Muscle layer of colon (tissue), 2 donors: ENCODE results near the gene REXO2.

Experiments used
- H3K27ac ChIP-seq: one replicate; pipeline ENCODE4 v1.7.0; 2013; ENCODE audit warnings: low read depth, mild to moderate bottlenecking, low read length, moderate library complexity
- H3K27me3 ChIP-seq, 2 donors: one replicate each; pipeline ENCODE4 v1.7.0; 2013; ENCODE audit warnings: low read length in 2 of 2, mild to moderate bottlenecking in 2 of 2; ENCODE audit not compliant: insufficient read depth in 2 of 2, control insufficient read depth in 1 of 2
- H3K36me3 ChIP-seq: one replicate; pipeline ENCODE4 v1.7.0; 2013; ENCODE audit warnings: mild to moderate bottlenecking, low read length; ENCODE audit not compliant: insufficient read depth
- H3K4me1 ChIP-seq: one replicate; pipeline ENCODE4 v1.7.0; 2013; ENCODE audit warnings: mild to moderate bottlenecking, low read length; ENCODE audit not compliant: insufficient read depth
- H3K4me3 ChIP-seq, 2 donors: one replicate each; pipeline ENCODE4 v1.7.0; 2013; ENCODE audit warnings: low read length in 2 of 2, low read depth in 1 of 2, mild to moderate bottlenecking in 1 of 2, moderate library complexity in 1 of 2
- H3K9ac ChIP-seq: one replicate; pipeline ENCODE4 v1.7.0; 2013; ENCODE audit warnings: low read length
- H3K9me3 ChIP-seq: one replicate; pipeline ENCODE4 v1.7.0; 2013; ENCODE audit warnings: mild to moderate bottlenecking, low read length
- donor health status: abdominal sarcoma.
- donor health status: Adenocarcinoma of cecum.

The REXO2 gene

GRCh38 chr11:114442536-114442935 lies 3.3 kb downstream of the REXO2 start:
- Histone ChIP-seq H3K36me3 (peaks cover 16% of the 10 kb centered on the region), H3K4me1 (peaks cover 18% of the 10 kb centered on the region), H3K27me3 (no peaks in the 10 kb centered on the region), H3K27ac (no peak overlapping the region), H3K9ac (no peak overlapping the region), H3K9me3 (no peaks in the 10 kb centered on the region), H3K4me3 (no peak overlapping the region)

- Histone ChIP-seq H3K36me3 (peaks cover 38% of the 10 kb centered on the region), H3K9me3 (no peaks in the 10 kb centered on the region)
These were observed 8.2 kb downstream of the REXO2 start for GRCh38 chr11:114447444-114447843.

GRCh38 chr11:114447892-114448291 lies 8.6 kb downstream of the REXO2 start:
- Histone ChIP-seq H3K27me3 (no peaks in the 10 kb centered on the region), H3K27ac (no peak overlapping the region), H3K4me3 (no peak overlapping the region), H3K36me3 (peaks cover 42% of the 10 kb centered on the region), H3K9ac (no peak overlapping the region), H3K9me3 (no peaks in the 10 kb centered on the region), H3K4me1 (peaks cover 15% of the 10 kb centered on the region)

More at GRCh38 chr11:114447444-114447843, 8.2 kb downstream of the REXO2 start:
- no peak overlapping the region for H3K4me3 ChIP-seq
- no peak overlapping the region for H3K9ac ChIP-seq
- no peak overlapping the region for H3K27ac ChIP-seq
- no peaks in the 10 kb centered on the region for H3K27me3 ChIP-seq
- H3K4me1 ChIP-seq = peaks cover 15% of the 10 kb centered on the region

- H3K27ac ChIP-seq = no peak overlapping the region
- peaks cover 15% of the 10 kb centered on the region for H3K4me1 ChIP-seq
- H3K9ac ChIP-seq = no peak overlapping the region
- H3K4me3 ChIP-seq = no peak overlapping the region
- no peaks in the 10 kb centered on the region for H3K9me3 ChIP-seq
- no peaks in the 10 kb centered on the region for H3K27me3 ChIP-seq
- H3K36me3 ChIP-seq = peaks cover 53% of the 10 kb centered on the region
These were observed 9.6 kb downstream of the REXO2 start for GRCh38 chr11:114448749-114449482.

GRCh38 chr11:114449845-114450244 lies 10.6 kb downstream of the REXO2 start:
- no peak overlapping the region for H3K4me3 ChIP-seq
- no peaks in the 10 kb centered on the region for H3K9me3 ChIP-seq
- no peaks in the 10 kb centered on the region for H3K27me3 ChIP-seq
- H3K36me3 ChIP-seq = peaks cover 48% of the 10 kb centered on the region
- H3K4me1 ChIP-seq = peaks cover 15% of the 10 kb centered on the region
- H3K27ac ChIP-seq = no peak overlapping the region
- H3K9ac ChIP-seq = no peak overlapping the region

GRCh38 chr11:114452399-114452798 lies 13.1 kb downstream of the REXO2 start:
- peaks cover 42% of the 10 kb centered on the region for H3K36me3 ChIP-seq

GRCh38 chr11:114463999-114464398 lies 24.7 kb downstream of the REXO2 start:
- H3K27ac ChIP-seq = no peak overlapping the region
- no peaks in the 10 kb centered on the region for H3K9me3 ChIP-seq
- H3K4me1 ChIP-seq = no peaks in the 10 kb centered on the region
- no peaks in the 10 kb centered on the region for H3K36me3 ChIP-seq
- no peak overlapping the region for H3K9ac ChIP-seq
- H3K27me3 ChIP-seq = no peaks in the 10 kb centered on the region
- H3K4me3 ChIP-seq = no peak overlapping the region

More at GRCh38 chr11:114452399-114452798, 13.1 kb downstream of the REXO2 start:
- Histone ChIP-seq H3K27me3 (no peaks in the 10 kb centered on the region), H3K4me3 (no peak overlapping the region), H3K9me3 (no peaks in the 10 kb centered on the region), H3K9ac (no peak overlapping the region), H3K27ac (no peak overlapping the region), H3K4me1 (peaks cover 15% of the 10 kb centered on the region)

GRCh38 chr11:114466742-114467141 lies 27.5 kb downstream of the REXO2 start:
- Histone ChIP-seq H3K4me1 (no peaks in the 10 kb centered on the region), H3K27me3 (no peaks in the 10 kb centered on the region), H3K4me3 (no peak overlapping the region), H3K9me3 (no peaks in the 10 kb centered on the region), H3K9ac (no peak overlapping the region), H3K27ac (no peak overlapping the region), H3K36me3 (no peaks in the 10 kb centered on the region)

GRCh38 chr11:114472661-114473060 lies 33.4 kb downstream of the REXO2 start:
- no peaks in the 10 kb centered on the region for H3K9me3 ChIP-seq
- no peaks in the 10 kb centered on the region for H3K36me3 ChIP-seq
- H3K27ac ChIP-seq = no peak overlapping the region
- H3K4me3 ChIP-seq = no peak overlapping the region
- no peaks in the 10 kb centered on the region for H3K27me3 ChIP-seq
- H3K4me1 ChIP-seq = no peaks in the 10 kb centered on the region
- no peak overlapping the region for H3K9ac ChIP-seq

- H3K27ac ChIP-seq = no peak overlapping the region
- no peaks in the 10 kb centered on the region for H3K9me3 ChIP-seq
- H3K9ac ChIP-seq = no peak overlapping the region
- H3K27me3 ChIP-seq = no peaks in the 10 kb centered on the region
- no peak overlapping the region for H3K4me3 ChIP-seq
- H3K4me1 ChIP-seq = peaks cover 15% of the 10 kb centered on the region
- H3K36me3 ChIP-seq = no peaks in the 10 kb centered on the region
These were observed 38.7 kb downstream of the REXO2 start for GRCh38 chr11:114478001-114478410.

- Histone ChIP-seq H3K27me3 (no peaks in the 10 kb centered on the region), H3K4me3 (no peak overlapping the region), H3K27ac (no peak overlapping the region), H3K4me1 (peaks cover 15% of the 10 kb centered on the region), H3K36me3 (no peaks in the 10 kb centered on the region), H3K9me3 (no peaks in the 10 kb centered on the region), H3K9ac (no peak overlapping the region)
These were observed 39.5 kb downstream of the REXO2 start for GRCh38 chr11:114478768-114479167.

- H3K9ac ChIP-seq = no peak overlapping the region
- H3K4me3 ChIP-seq = no peak overlapping the region
- H3K27ac ChIP-seq = no peak overlapping the region
- peaks cover 15% of the 10 kb centered on the region for H3K4me1 ChIP-seq
- no peaks in the 10 kb centered on the region for H3K9me3 ChIP-seq
- H3K27me3 ChIP-seq = no peaks in the 10 kb centered on the region
- H3K36me3 ChIP-seq = no peaks in the 10 kb centered on the region
These were observed 40.1 kb downstream of the REXO2 start for GRCh38 chr11:114479331-114479730.
